Muscle layer of colon (tissue), 2 donors: Measurements from ENCODE around the gene LCLAT1.
"Not testable (repeated sequence)": the region's sequence is repeated elsewhere in the genome, so short reads cannot be mapped to it uniquely, and the experiment has no call there.

Experiments used
- H3K27ac ChIP-seq: one replicate; pipeline ENCODE4 v1.7.0; 2013; ENCODE audit warnings: low read depth, mild to moderate bottlenecking, low read length, moderate library complexity
- H3K27me3 ChIP-seq, 2 donors: one replicate each; pipeline ENCODE4 v1.7.0; 2013; ENCODE audit warnings: low read length in 2 of 2, mild to moderate bottlenecking in 2 of 2; ENCODE audit not compliant: insufficient read depth in 2 of 2, control insufficient read depth in 1 of 2
- H3K36me3 ChIP-seq: one replicate; pipeline ENCODE4 v1.7.0; 2013; ENCODE audit warnings: mild to moderate bottlenecking, low read length; ENCODE audit not compliant: insufficient read depth
- H3K4me1 ChIP-seq: one replicate; pipeline ENCODE4 v1.7.0; 2013; ENCODE audit warnings: mild to moderate bottlenecking, low read length; ENCODE audit not compliant: insufficient read depth
- H3K4me3 ChIP-seq, 2 donors: one replicate each; pipeline ENCODE4 v1.7.0; 2013; ENCODE audit warnings: low read length in 2 of 2, low read depth in 1 of 2, mild to moderate bottlenecking in 1 of 2, moderate library complexity in 1 of 2
- H3K9ac ChIP-seq: one replicate; pipeline ENCODE4 v1.7.0; 2013; ENCODE audit warnings: low read length
- H3K9me3 ChIP-seq: one replicate; pipeline ENCODE4 v1.7.0; 2013; ENCODE audit warnings: mild to moderate bottlenecking, low read length
- donor health status: abdominal sarcoma.
- donor health status: Adenocarcinoma of cecum.

The LCLAT1 gene

DNA sequence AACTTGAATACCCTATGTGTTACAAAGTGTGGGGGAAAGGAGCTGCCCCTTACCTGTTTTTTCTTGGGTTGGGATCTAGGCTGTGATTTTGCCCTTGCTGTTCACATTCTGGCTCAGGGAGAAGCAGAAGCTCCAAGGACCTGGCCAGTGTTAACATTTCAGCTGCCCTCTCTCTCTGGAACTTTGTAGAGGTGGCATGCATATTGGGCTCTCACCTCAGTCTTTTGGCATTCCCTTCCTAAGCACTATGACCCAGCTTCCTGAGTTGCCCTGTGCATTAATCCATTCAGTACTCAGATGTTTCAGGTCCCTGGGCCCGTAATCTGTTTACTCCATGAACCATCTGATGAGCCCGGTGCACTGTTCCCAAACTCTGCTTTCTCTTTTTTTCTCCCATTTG lies 12.1 kb downstream of the LCLAT1 start:
- Histone ChIP-seq H3K27me3 (no peaks in the 10 kb centered on the region), H3K27ac (no peak overlapping the region), H3K4me3 (no peak overlapping the region), H3K4me1 (peaks cover 4% of the 10 kb centered on the region), H3K36me3 (no peaks in the 10 kb centered on the region), H3K9me3 (no peaks in the 10 kb centered on the region), H3K9ac (no peak overlapping the region)

DNA sequence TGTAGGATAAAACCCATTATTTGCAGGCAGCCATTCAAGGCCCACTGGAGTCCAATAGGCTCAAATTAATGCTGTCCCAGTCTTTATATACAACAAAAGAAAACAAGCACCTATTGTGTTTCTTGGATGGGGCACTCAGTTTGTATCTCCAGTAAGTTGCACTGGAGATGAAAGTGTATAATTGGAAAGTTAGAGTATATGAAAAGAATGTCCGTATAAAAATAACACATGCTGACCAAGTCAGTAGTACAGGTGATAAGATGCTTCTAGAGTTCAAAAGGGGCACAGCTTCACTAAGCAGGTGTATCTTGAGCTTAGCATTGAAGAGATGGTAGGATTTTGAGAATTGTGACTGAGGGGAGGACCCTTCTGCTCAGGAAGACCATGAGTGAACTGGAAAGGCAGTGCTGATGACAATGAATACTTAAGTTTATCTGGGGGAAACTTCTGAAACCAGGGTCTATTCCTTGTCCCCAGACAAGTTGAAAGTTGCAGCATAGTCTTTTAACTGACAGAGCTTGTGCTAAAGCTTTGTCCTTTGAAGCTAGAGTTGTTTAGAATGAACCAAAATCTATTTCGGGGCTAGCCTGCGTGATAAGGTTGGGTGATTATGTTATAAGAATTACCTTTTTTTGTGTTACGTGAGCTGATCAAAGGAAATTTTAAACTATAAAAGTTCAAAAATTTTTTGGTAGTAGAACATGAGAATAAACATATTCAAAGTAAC lies 15.2 kb downstream of the LCLAT1 start:
- H3K4me1 ChIP-seq = no peaks in the 10 kb centered on the region
- no peaks in the 10 kb centered on the region for H3K27me3 ChIP-seq
- H3K9me3 ChIP-seq = no peaks in the 10 kb centered on the region
- H3K27ac ChIP-seq = no peak overlapping the region
- no peak overlapping the region for H3K4me3 ChIP-seq
- no peak overlapping the region for H3K9ac ChIP-seq
- no peaks in the 10 kb centered on the region for H3K36me3 ChIP-seq

DNA sequence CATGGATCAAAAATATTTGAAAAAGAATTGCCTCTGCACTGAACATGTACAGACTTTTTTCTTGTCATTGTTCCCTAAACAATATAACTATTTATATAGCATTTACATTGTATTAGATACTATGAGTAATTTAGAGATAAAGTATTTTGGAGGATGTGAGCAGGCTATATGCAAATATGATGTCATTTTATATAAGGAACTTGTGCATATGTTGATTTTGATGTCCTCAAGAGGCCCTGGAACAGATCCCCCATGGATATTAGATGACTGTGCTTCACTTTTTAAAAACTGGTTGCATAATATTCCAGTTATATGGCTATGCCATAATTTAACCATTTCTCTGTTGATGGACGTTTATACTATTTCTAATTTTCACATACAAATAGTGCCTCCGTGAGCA lies 16.5 kb downstream of the LCLAT1 start:
- Histone ChIP-seq H3K9me3 (no peaks in the 10 kb centered on the region), H3K4me3 (no peak overlapping the region), H3K4me1 (no peaks in the 10 kb centered on the region), H3K36me3 (no peaks in the 10 kb centered on the region), H3K27ac (no peak overlapping the region), H3K9ac (no peak overlapping the region), H3K27me3 (no peaks in the 10 kb centered on the region)

GRCh38 chr2:30464544-30465170 lies 17.6 kb downstream of the LCLAT1 start:
- no peak overlapping the region for H3K4me3 ChIP-seq
- H3K27me3 ChIP-seq = no peaks in the 10 kb centered on the region
- H3K9ac ChIP-seq = no peak overlapping the region
- no peaks in the 10 kb centered on the region for H3K9me3 ChIP-seq
- H3K36me3 ChIP-seq = no peaks in the 10 kb centered on the region
- no peak overlapping the region for H3K27ac ChIP-seq
- H3K4me1 ChIP-seq = no peaks in the 10 kb centered on the region

DNA sequence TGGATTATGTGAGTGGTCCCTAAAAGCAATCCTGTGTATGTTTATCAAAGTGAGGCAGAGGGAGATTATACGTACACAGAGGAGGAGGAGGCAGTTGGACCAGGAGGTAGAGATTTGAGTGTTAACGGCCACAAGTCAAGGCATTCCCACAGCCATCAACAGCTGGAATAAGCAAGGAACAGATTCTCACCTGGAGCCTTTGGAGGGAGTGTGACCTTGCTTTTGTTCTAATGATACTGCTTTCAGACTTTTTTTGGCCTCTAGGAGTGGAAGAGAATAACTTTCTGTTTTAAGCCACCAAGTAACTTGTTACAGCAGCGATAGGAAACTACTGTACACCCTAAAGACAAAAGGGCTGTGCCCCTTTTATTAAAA lies 18.1 kb downstream of the LCLAT1 start:
- Histone ChIP-seq H3K4me3 (no peak overlapping the region), H3K9me3 (no peaks in the 10 kb centered on the region), H3K9ac (no peak overlapping the region), H3K27me3 (no peaks in the 10 kb centered on the region), H3K36me3 (no peaks in the 10 kb centered on the region), H3K27ac (no peak overlapping the region), H3K4me1 (no peaks in the 10 kb centered on the region)

DNA sequence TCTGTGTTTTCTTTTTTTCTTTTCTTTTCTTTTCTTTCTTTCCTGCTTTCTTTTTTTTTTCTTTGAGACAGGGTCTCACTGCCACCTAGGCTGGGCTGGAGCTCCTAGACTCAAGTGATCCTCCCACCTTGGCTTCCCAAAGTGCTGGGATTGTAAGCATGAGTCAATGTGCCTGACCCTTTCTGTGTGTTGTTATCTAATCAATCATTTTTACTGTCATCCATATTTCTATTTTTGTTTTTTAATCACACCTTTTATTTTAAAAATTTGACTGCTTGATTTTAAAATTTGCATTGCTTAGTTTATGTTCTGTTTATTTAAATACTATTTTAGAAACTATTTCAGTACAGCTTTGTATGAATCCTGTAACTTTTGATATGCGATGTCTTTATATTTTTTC lies 19.2 kb downstream of the LCLAT1 start:
- H3K4me1 ChIP-seq = no peaks in the 10 kb centered on the region
- H3K9me3 ChIP-seq = no peaks in the 10 kb centered on the region
- H3K36me3 ChIP-seq = no peaks in the 10 kb centered on the region
- no peak overlapping the region for H3K9ac ChIP-seq
- H3K27me3 ChIP-seq = no peaks in the 10 kb centered on the region
- no peak overlapping the region for H3K4me3 ChIP-seq
- H3K27ac ChIP-seq = no peak overlapping the region

- H3K4me3 ChIP-seq, H3K4me1 ChIP-seq, H3K9ac ChIP-seq, H3K9me3 ChIP-seq, H3K27me3 ChIP-seq, H3K36me3 ChIP-seq, H3K27ac ChIP-seq: not testable (repeated sequence)
Measured at GRCh38 chr2:30467062-30467826, 20.2 kb downstream of the LCLAT1 start.

GRCh38 chr2:30470426-30470825 lies 23.4 kb downstream of the LCLAT1 start:
- H3K4me1 ChIP-seq = no peaks in the 10 kb centered on the region
- no peaks in the 10 kb centered on the region for H3K9me3 ChIP-seq
- H3K9ac ChIP-seq = no peak overlapping the region
- no peak overlapping the region for H3K4me3 ChIP-seq
- H3K27ac ChIP-seq = no peak overlapping the region
- no peaks in the 10 kb centered on the region for H3K36me3 ChIP-seq
- no peaks in the 10 kb centered on the region for H3K27me3 ChIP-seq

GRCh38 chr2:30472326-30472725 lies 25.3 kb downstream of the LCLAT1 start:
- Histone ChIP-seq H3K36me3 (no peaks in the 10 kb centered on the region), H3K9ac (no peak overlapping the region), H3K4me1 (no peaks in the 10 kb centered on the region), H3K4me3 (no peak overlapping the region), H3K27me3 (no peaks in the 10 kb centered on the region), H3K9me3 (no peaks in the 10 kb centered on the region), H3K27ac (no peak overlapping the region)

GRCh38 chr2:30475542-30475941 lies 28.5 kb downstream of the LCLAT1 start:
- Histone ChIP-seq H3K4me1 (no peaks in the 10 kb centered on the region), H3K9me3 (no peaks in the 10 kb centered on the region), H3K36me3 (no peaks in the 10 kb centered on the region), H3K4me3 (no peak overlapping the region), H3K27ac (no peak overlapping the region), H3K27me3 (no peaks in the 10 kb centered on the region), H3K9ac (no peak overlapping the region)

DNA sequence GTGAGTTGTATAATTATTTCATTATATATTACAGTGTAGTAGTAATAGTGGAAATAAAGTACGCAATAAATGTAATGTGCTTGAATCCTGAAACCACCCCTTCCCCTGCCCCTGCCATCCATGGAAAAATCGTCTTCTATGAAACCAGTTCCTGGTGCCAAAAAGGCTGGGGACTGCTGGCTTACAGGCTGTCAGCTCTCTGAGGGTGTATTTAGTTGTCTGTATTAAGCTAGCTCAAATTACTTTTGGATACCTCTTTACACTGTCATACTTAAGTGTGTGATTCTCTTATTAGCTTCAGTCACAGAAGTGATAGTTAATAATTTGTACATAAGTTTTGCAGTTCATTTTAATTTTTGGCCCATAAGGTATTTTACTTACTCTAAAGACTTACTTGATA lies 29.6 kb downstream of the LCLAT1 start:
- H3K9ac ChIP-seq = no peak overlapping the region
- H3K4me1 ChIP-seq = peaks cover 3% of the 10 kb centered on the region
- H3K9me3 ChIP-seq = no peaks in the 10 kb centered on the region
- H3K27me3 ChIP-seq = no peaks in the 10 kb centered on the region
- no peak overlapping the region for H3K27ac ChIP-seq
- H3K4me3 ChIP-seq = no peak overlapping the region
- H3K36me3 ChIP-seq = no peaks in the 10 kb centered on the region
